K562 (cell line): ENCODE data around the gene USP43. TPM values are rescaled to one million over a fixed set of nuclear protein-coding genes. Genes with fewer than 3 reads are reported as not detected.

Experiments used
- ATAC-seq: fragments of 200-7000 bp; cut with Tn5 transposase; 3 replicates; pipeline ENCODE4 v1.9.1; 2020; ENCODE audit warnings: moderate library complexity
- BruUV-seq: library from RNA; stranded (reverse); fragments of 400-500 nt; replicated peaks from 2 replicates; lab custom pipeline; 2021; lab: Mats Ljungman, UMichigan
- CTCF ChIA-PET: fragments of 300-600 bp; formaldehyde crosslinking; extraction: SDS; loops from one replicate; lab custom pipeline; 2021; ENCODE audit warnings: low intra/inter-chr PET ratio; lab: Yijun Ruan, JAX
- POLR2A ChIA-PET: fragments of 300-600, 350-650 bp; sonication (Branson Sonifier 250); formaldehyde crosslinking; extraction: SDS; loops from one replicate; lab custom pipeline; 2021; ENCODE audit warnings: antibody characterized with exemption, inconsistent platforms; lab: Yijun Ruan, JAX
- DNase-seq, 4 experiments: peaks; one replicate each; pipeline versions ENCODE4 v3.0.0 to v3.0.0-alpha.2; 2011 to 2018; ENCODE audit warnings: low spot score in 3 of 4, mixed read lengths in 3 of 4; ENCODE audit errors: extremely low read depth in 1 of 4
- FAIRE-seq: peaks from 2 replicates; lab custom pipeline; 2011; peaks lifted over from hg19 to GRCh38; lab: Jason Lieb, UNC
- H2AFZ ChIP-seq: 2 replicates; pipeline ENCODE4 v1.6.0; 2011; ENCODE audit warnings: low read depth, low read length, control low read depth, inconsistent platforms
- H3K27ac ChIP-seq: fragments of 200-600 bp; 3 replicates; pipeline ENCODE4 v1.8.0; 2011; ENCODE audit warnings: low read depth, mild to moderate bottlenecking, control low read depth, inconsistent platforms, low read length, moderate library complexity, mixed read lengths; ENCODE audit errors: extremely low read depth
- H3K27me3 ChIP-seq, 2 experiments: fragments of 300-600 bp in 1 of 2; 2 replicates in 1 of 2; 3 replicates in 1 of 2; pipeline versions ENCODE4 v1.6.0 to v1.8.0; 2011; ENCODE audit warnings: inconsistent platforms in 2 of 2, low read length in 2 of 2, mild to moderate bottlenecking in 1 of 2, mixed read lengths in 1 of 2, moderate library complexity in 1 of 2; ENCODE audit not compliant: control insufficient read depth in 2 of 2, insufficient read depth in 2 of 2
- H3K36me3 ChIP-seq: fragments of 300-600 bp; 3 replicates; pipeline ENCODE4 v1.8.0; 2011; ENCODE audit warnings: mild to moderate bottlenecking, low read length, inconsistent platforms; ENCODE audit not compliant: control insufficient read depth, insufficient read depth
- H3K4me1 ChIP-seq, 2 experiments: fragments of 200-600 bp in 1 of 2; replicated peaks in 1 of 2; 2 replicates in 1 of 2; 3 replicates in 1 of 2; pipeline versions ENCODE4 v1.5.1 to v1.8.0; 2011; ENCODE audit warnings: inconsistent platforms in 2 of 2, low read length in 2 of 2, mild to moderate bottlenecking in 1 of 2, mixed read lengths in 1 of 2, moderate library complexity in 1 of 2; ENCODE audit not compliant: control insufficient read depth in 2 of 2, insufficient read depth in 2 of 2
- H3K4me2 ChIP-seq: 2 replicates; pipeline ENCODE4 v1.6.1; 2011; ENCODE audit warnings: low read length, control low read depth, inconsistent platforms, mixed read lengths; ENCODE audit not compliant: insufficient read depth
- H3K4me3 ChIP-seq: fragments of 200-600 bp; sonication (generic), shearing (Covaris generic); 2 replicates; pipeline ENCODE4 v1.5.1; 2016; ENCODE audit warnings: control low read depth, inconsistent platforms
- H3K79me2 ChIP-seq: fragments of 200-600 bp; 3 replicates; pipeline ENCODE4 v1.8.0; 2011; ENCODE audit warnings: low read length, inconsistent platforms; ENCODE audit not compliant: control insufficient read depth, insufficient read depth
- H3K9ac ChIP-seq, 2 experiments: 2 replicates each; pipeline versions ENCODE4 v1.6.0 to v1.6.1; 2011; ENCODE audit warnings: low read depth in 2 of 2, low read length in 2 of 2, control low read depth in 1 of 2, inconsistent platforms in 1 of 2, mild to moderate bottlenecking in 1 of 2, mixed read lengths in 1 of 2; ENCODE audit not compliant: insufficient read depth in 1 of 2
- H3K9me1 ChIP-seq: one replicate; pipeline ENCODE4 v1.6.0; 2011; ENCODE audit warnings: inconsistent platforms, mild to moderate bottlenecking, low read length, moderate library complexity; ENCODE audit not compliant: control insufficient read depth, insufficient read depth
- H3K9me3 ChIP-seq: replicated peaks from 2 replicates; pipeline ENCODE4 v1.5.1; 2011; ENCODE audit warnings: low read depth, low read length, inconsistent platforms; ENCODE audit not compliant: control insufficient read depth, insufficient read depth
- H4K20me1 ChIP-seq: replicated peaks from 2 replicates; pipeline ENCODE4 v1.6.1; 2011; ENCODE audit warnings: low read length, inconsistent platforms, mixed read lengths; ENCODE audit not compliant: control insufficient read depth, insufficient read depth
- ATF7 ChIP-seq: fragments of 450-650 bp; IDR thresholded peaks from 2 replicates; pipeline ENCODE4 v1.7.1; 2014; ENCODE audit warnings: mild to moderate bottlenecking, moderate library complexity
- DACH1 ChIP-seq: fragments of 450-650 bp; IDR thresholded peaks from 2 replicates; pipeline ENCODE4 v1.6.1; 2018; ENCODE audit not compliant: partially characterized antibody
- FOXM1 ChIP-seq, 2 experiments: fragments of 450-650 bp in 1 of 2; sonication (generic) in 1 of 2; formaldehyde crosslinking in 1 of 2; IDR thresholded peaks; 2 replicates each; pipeline versions ENCODE4 v1.6.1 to v1.9.0; 2017 to 2022; ENCODE audit warnings: low read depth in 2 of 2, mild to moderate bottlenecking in 2 of 2, missing genetic modification reagents in 1 of 2, moderate library complexity in 1 of 2
- GATAD2B ChIP-seq: fragments of 450-650 bp; IDR thresholded peaks from 2 replicates; pipeline ENCODE4 v1.6.1; 2017; ENCODE audit warnings: mild to moderate bottlenecking, borderline replicate concordance
- HDAC8 ChIP-seq: fragments of 450-650 bp; IDR thresholded peaks from 2 replicates; pipeline ENCODE4 v1.6.1; 2016; ENCODE audit warnings: mild to moderate bottlenecking, missing genetic modification characterization, moderate library complexity, missing compliant biosample characterization
- KDM2B ChIP-seq: fragments of 250-450 bp; sonication (Bioruptor Pico); IDR thresholded peaks from 2 replicates; pipeline ENCODE4 v1.8.0; 2021; ENCODE audit warnings: mild to moderate bottlenecking, moderate library complexity
- L3MBTL2 ChIP-seq: fragments of 450-650 bp; IDR thresholded peaks from 2 replicates; pipeline ENCODE4 v1.6.1; 2016; ENCODE audit warnings: mild to moderate bottlenecking, moderate library complexity
- MYBL2 ChIP-seq, 2 experiments: fragments of 450-650 bp in 1 of 2; sonication (generic) in 1 of 2; formaldehyde crosslinking in 1 of 2; IDR thresholded peaks; 2 replicates each; pipeline versions ENCODE4 v1.6.1 to v1.8.1; 2017 to 2022; ENCODE audit warnings: borderline replicate concordance in 1 of 2, inconsistent platforms in 1 of 2, low read depth in 1 of 2, mild to moderate bottlenecking in 1 of 2, missing genetic modification reagents in 1 of 2, moderate library complexity in 1 of 2
- POU5F1 ChIP-seq: fragments of 150-350 bp; IDR thresholded peaks from 2 replicates; pipeline ENCODE4 v1.6.1; 2014; ENCODE audit warnings: borderline replicate concordance, low read length, low read depth, mild to moderate bottlenecking; ENCODE audit not compliant: partially characterized antibody
- SMAD4 ChIP-seq: fragments of 250-450 bp; sonication (Bioruptor Pico); conservative IDR thresholded peaks from 2 replicates; pipeline ENCODE4 v1.8.0; 2021; ENCODE audit warnings: inconsistent platforms, mild to moderate bottlenecking, moderate library complexity
- TAL1 ChIP-seq: fragments of 450-650 bp; IDR thresholded peaks from 2 replicates; pipeline ENCODE4 v1.6.1; 2016; ENCODE audit warnings: mild to moderate bottlenecking
- TCF3 ChIP-seq: sonication (generic); formaldehyde crosslinking; IDR thresholded peaks from 2 replicates; pipeline ENCODE4 v1.4.0; 2020; ENCODE audit warnings: mild to moderate bottlenecking, missing genetic modification reagents
- U2AF2 ChIP-seq: fragments of 200-400 bp; formaldehyde crosslinking; optimal IDR thresholded peaks from 2 replicates; pipeline ENCODE3; 2017; ENCODE audit warnings: low read depth, mild to moderate bottlenecking, low read length
- ZNF197 ChIP-seq: fragments of 200-800 bp; sonication (Bioruptor generic); IDR thresholded peaks from 2 replicates; pipeline ENCODE4 v1.6.1; 2016; ENCODE audit warnings: low read depth, missing genetic modification characterization, missing compliant biosample characterization
- ZNF584 ChIP-seq: fragments of 200-800 bp; sonication (Bioruptor generic); IDR thresholded peaks from 2 replicates; pipeline ENCODE4 v1.6.1; 2016; ENCODE audit warnings: low read depth, mild to moderate bottlenecking, missing genetic modification characterization, missing compliant biosample characterization
- WGBS: fragments of 100-300 bp; shearing (Covaris generic); methylation state at CpG from one replicate; pipeline ENCODE4 v1.1.6; 2016; ENCODE audit warnings: low coverage, mixed read lengths; ENCODE audit not compliant: insufficient coverage; ENCODE audit errors: missing lambda C conversion rate; 5-methylcytosine and 5-hydroxymethylcytosine counted together
- in situ Hi-C: fragments of 300-500 bp; cut with MboI; formaldehyde crosslinking; loops from 4 replicates; pipeline ENCODE4 v1.15.0; 2018; ENCODE audit warnings: inconsistent platforms, mixed read lengths
- intact Hi-C: fragments of 100-400 bp; cut with micrococcal nuclease; formaldehyde crosslinking; loops from 2 replicates; pipeline ENCODE4 v1.14.2; 2022
- polyA plus RNA-seq, 8 experiments: library from polyadenylated mRNA; depleted of rRNA in 4 of 8; stranded (reverse) in 5 of 8; unstranded in 3 of 8; fragments of >200 nt; fragmentation: Nextera tagmentation in 2 of 8; fragmentation: Illumina TruSeq in 1 of 8; extraction: Ambion mirVana in 2 of 8; extraction: Trizol in 1 of 8; gene quantifications; 2 replicates each; pipeline versions ENCODE4 v1.2.1 to v1.2.3, GENCODE V29; 2011 to 2014; ENCODE audit warnings: inconsistent platforms in 1 of 8, missing spikeins in 1 of 8
- total RNA-seq, 7 experiments: library from RNA; depleted of rRNA in 6 of 7; stranded (reverse); fragments of >200 nt in 6 of 7; fragmentation: Illumina TruSeq in 2 of 7; extraction: Trizol in 2 of 7; gene quantifications; 2 replicates each; pipeline versions ENCODE4 v1.2.1 to v1.2.3, GENCODE V29; 2011 to 2021; ENCODE audit warnings: low replicate concordance in 1 of 7
- TF ChIP-seq, protein P1 (sequence below): sonication (generic); formaldehyde crosslinking; IDR thresholded peaks from 2 replicates; pipeline ENCODE4 v1.8.0; 2022; ENCODE audit warnings: mild to moderate bottlenecking, missing genetic modification reagents
- TF ChIP-seq, protein P2 (sequence below): fragments of 450-650 bp; IDR thresholded peaks from 2 replicates; pipeline ENCODE4 v1.6.1; 2016; ENCODE audit warnings: missing biosample characterization, missing genetic modification characterization

The USP43 gene
- total and polyA plus RNA-seq, 9 of the 15 experiments (the other 6 are each of a cell fraction or from before 2014, with no cell fraction given), result 0.01 to 0.18 (median 0.06) TPM; not detected in 1

DNA sequence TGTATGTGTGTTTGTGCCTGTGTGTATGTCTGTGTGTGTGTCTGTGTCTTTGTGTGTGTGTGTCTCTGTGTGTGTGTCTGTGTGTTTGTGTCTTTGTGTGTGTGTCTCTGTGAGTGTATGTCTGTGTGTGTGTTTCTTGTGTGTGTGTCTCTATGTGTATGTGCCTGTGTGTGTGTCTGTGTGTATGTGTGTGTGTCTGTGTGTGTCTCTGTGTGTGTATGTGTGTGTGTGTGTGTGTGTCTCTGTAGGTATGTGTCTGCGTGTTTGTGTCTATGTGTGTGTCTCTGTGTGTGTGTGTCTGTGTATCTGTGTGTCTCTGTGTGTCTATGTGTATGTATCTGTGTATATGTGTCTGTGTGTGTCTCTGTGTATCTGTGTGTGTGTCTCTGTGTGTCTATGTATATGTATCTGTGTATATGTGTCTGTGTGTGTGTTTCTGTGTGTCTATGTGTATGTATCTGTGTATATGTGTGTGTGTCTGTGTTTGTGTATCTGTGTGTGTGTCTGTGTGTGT is 70.2 kb downstream of the USP43 start:
- FAIRE-seq (no peak), ATAC-seq (no peak), DNase-seq (no peak)
- no peaks in the 10 kb centered on the region for H3K9me1 ChIP-seq
- no peak overlapping the region for H3K4me2 ChIP-seq
- no peaks in the 10 kb centered on the region for H3K36me3 ChIP-seq
- peaks cover 2 to 15% of the 10 kb centered on the region in 2 experiments; a peak in 2 of 5 replicates for H3K27me3 ChIP-seq
- in situ Hi-C loops, result no loop called here
- no peak overlapping the region for H2AFZ ChIP-seq
- BruUV-seq, result no TSS peak
- H3K27ac ChIP-seq, result no peak overlapping the region
- intact Hi-C loops, result no loop called here
- POLR2A ChIA-PET, result no interaction called here
- no peaks in the 10 kb centered on the region for H4K20me1 ChIP-seq
- no peaks in the 10 kb centered on the region for H3K4me1 ChIP-seq
- TF ChIP-seq TAL1 (no peak), U2AF2 (no peak), KDM2B (no peak), ZNF197 (no peak), MYBL2 (IDR thresholded peaks at IDR 0.05; ENCODE audit: low read depth) (no peak), MYBL2 (CRISPR knock-in tag; IDR thresholded peaks at IDR 0.05; ENCODE audit: borderline replicate concordance) (no peak), L3MBTL2 (no peak), SMAD4 (CRISPR knock-in tag) (no peak), POU5F1 (no peak), ATF7 (no peak), TCF3 (CRISPR knock-in tag) (no peak), FOXM1 (IDR thresholded peaks at IDR 0.05; ENCODE audit: low read depth) (no peak), FOXM1 (CRISPR knock-in tag; IDR thresholded peaks at IDR 0.05; ENCODE audit: low read depth) (no peak), HDAC8 (tag) (no peak), DACH1 (no peak), ZNF584 (CRISPR knock-in tag) (no peak), GATAD2B (no peak)
- TF ChIP-seq, protein P1, sequence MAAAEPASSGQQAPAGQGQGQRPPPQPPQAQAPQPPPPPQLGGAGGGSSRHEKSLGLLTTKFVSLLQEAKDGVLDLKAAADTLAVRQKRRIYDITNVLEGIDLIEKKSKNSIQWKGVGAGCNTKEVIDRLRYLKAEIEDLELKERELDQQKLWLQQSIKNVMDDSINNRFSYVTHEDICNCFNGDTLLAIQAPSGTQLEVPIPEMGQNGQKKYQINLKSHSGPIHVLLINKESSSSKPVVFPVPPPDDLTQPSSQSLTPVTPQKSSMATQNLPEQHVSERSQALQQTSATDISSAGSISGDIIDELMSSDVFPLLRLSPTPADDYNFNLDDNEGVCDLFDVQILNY (CRISPR knock-in tag), result no peak
- TF ChIP-seq, protein P2, sequence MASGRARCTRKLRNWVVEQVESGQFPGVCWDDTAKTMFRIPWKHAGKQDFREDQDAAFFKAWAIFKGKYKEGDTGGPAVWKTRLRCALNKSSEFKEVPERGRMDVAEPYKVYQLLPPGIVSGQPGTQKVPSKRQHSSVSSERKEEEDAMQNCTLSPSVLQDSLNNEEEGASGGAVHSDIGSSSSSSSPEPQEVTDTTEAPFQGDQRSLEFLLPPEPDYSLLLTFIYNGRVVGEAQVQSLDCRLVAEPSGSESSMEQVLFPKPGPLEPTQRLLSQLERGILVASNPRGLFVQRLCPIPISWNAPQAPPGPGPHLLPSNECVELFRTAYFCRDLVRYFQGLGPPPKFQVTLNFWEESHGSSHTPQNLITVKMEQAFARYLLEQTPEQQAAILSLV (tag), result no peak
- H3K9ac ChIP-seq, result no peak overlapping the region
- H3K79me2 ChIP-seq, result no peaks in the 10 kb centered on the region
- WGBS, result no CpG with 5 or more reads among the region's 1 CpG
- H3K9me3 ChIP-seq, result no peaks in the 10 kb centered on the region
- CTCF ChIA-PET, result no interaction called here
- no peak overlapping the region for H3K4me3 ChIP-seq
